Right atrium auricular region (tissue), 2 donors: ENCODE measurements around the gene COQ9. TPM values are rescaled to one million over a fixed set of nuclear protein-coding genes. Genes with fewer than 3 reads are reported as not detected.

Experiments
- DNase-seq: peaks from one replicate; pipeline ENCODE4 v3.0.0-alpha.2; 2019; ENCODE audit warnings: low spot score
- H3K27ac ChIP-seq, 2 donors: fragments of 200-600 bp; sonication (generic); 1 replicate in 1 of 2; 2 replicates in 1 of 2; pipeline ENCODE4 v1.5.1; 2016 to 2019
- H3K27me3 ChIP-seq, 2 donors: fragments of 200-600 bp; sonication (generic); one replicate each; pipeline versions ENCODE4 v1.5.1 to v1.6.0; 2017 to 2019
- H3K36me3 ChIP-seq: fragments of 200-600 bp; sonication (generic); one replicate; pipeline ENCODE4 v1.5.1; 2016
- H3K4me1 ChIP-seq, 2 donors: fragments of 200-600 bp; sonication (generic); one replicate each; pipeline versions ENCODE4 v1.5.1 to v1.6.0; 2017 to 2019
- H3K4me3 ChIP-seq, 2 donors: fragments of 200-600 bp; sonication (generic); 1 replicate in 1 of 2; 2 replicates in 1 of 2; pipeline ENCODE4 v1.5.1; 2017 to 2019; ENCODE audit warnings: mild to moderate bottlenecking in 1 of 2, moderate library complexity in 1 of 2
- H3K9me3 ChIP-seq, 2 donors: fragments of 200-600 bp; sonication (generic); one replicate each; pipeline ENCODE4 v1.5.1; 2019
- CTCF ChIP-seq, 2 donors: fragments of 200-600 bp; sonication (generic); IDR thresholded peaks; one replicate each; pipeline ENCODE4 v1.5.1; 2019; ENCODE audit warnings: antibody characterized with exemption in 2 of 2
- total RNA-seq, 2 donors: library from RNA; depleted of rRNA; stranded (reverse); fragments of >200 nt; gene quantifications; one replicate each; pipeline ENCODE4 v1.1.0, GENCODE V29; 2016

Gene COQ9
- total RNA-seq, 2 donors from 2014 or later = 106 to 153 TPM

- no peak for TF ChIP-seq CTCF (IDR thresholded peaks at IDR 0.05)
- H3K27me3 ChIP-seq = no peaks in the 10 kb centered on the region
- DNase-seq = no peak
- H3K36me3 ChIP-seq = no peaks in the 10 kb centered on the region
- no peak overlapping the region for H3K4me3 ChIP-seq
- no peaks in the 10 kb centered on the region for H3K4me1 ChIP-seq
- no peaks in the 10 kb centered on the region for H3K9me3 ChIP-seq
- no peak overlapping the region for H3K27ac ChIP-seq
Observed at GRCh38 chr16:57500578-57501111, 53.4 kb downstream of the COQ9 start.

GRCh38 chr16:57501492-57501891, 54.2 kb downstream of the COQ9 start:
- no peaks in the 10 kb centered on the region for H3K4me1 ChIP-seq
- no peak overlapping the region for H3K27ac ChIP-seq
- no peaks in the 10 kb centered on the region for H3K9me3 ChIP-seq
- DNase-seq = no peak
- TF ChIP-seq CTCF (IDR thresholded peaks at IDR 0.05) = no peak
- H3K36me3 ChIP-seq = no peaks in the 10 kb centered on the region
- no peak overlapping the region for H3K4me3 ChIP-seq
- no peaks in the 10 kb centered on the region for H3K27me3 ChIP-seq

GRCh38 chr16:57502048-57502775, 54.9 kb downstream of the COQ9 start:
- Histone ChIP-seq H3K9me3 (no peaks in the 10 kb centered on the region), H3K27me3 (no peaks in the 10 kb centered on the region), H3K36me3 (no peaks in the 10 kb centered on the region), H3K4me3 (no peak overlapping the region), H3K27ac (no peak overlapping the region), H3K4me1 (no peaks in the 10 kb centered on the region)
- DNase-seq = no peak
- TF ChIP-seq CTCF (IDR thresholded peaks at IDR 0.05) = no peak

GRCh38 chr16:57503366-57503765, 56.1 kb downstream of the COQ9 start:
- no peak for DNase-seq
- Histone ChIP-seq H3K27ac (no peak overlapping the region), H3K4me1 (no peaks in the 10 kb centered on the region), H3K9me3 (no peaks in the 10 kb centered on the region), H3K27me3 (no peaks in the 10 kb centered on the region), H3K4me3 (no peak overlapping the region), H3K36me3 (no peaks in the 10 kb centered on the region)
- no peak for TF ChIP-seq CTCF (IDR thresholded peaks at IDR 0.05)

- Histone ChIP-seq H3K9me3 (no peaks in the 10 kb centered on the region), H3K4me3 (no peak overlapping the region), H3K27me3 (no peaks in the 10 kb centered on the region), H3K4me1 (no peaks in the 10 kb centered on the region), H3K36me3 (no peaks in the 10 kb centered on the region), H3K27ac (no peak overlapping the region)
- no peak for TF ChIP-seq CTCF (IDR thresholded peaks at IDR 0.05)
- no peak for DNase-seq
Observed at GRCh38 chr16:57504001-57504400, 56.7 kb downstream of the COQ9 start.

GRCh38 chr16:57504491-57504890, 57.2 kb downstream of the COQ9 start:
- Histone ChIP-seq H3K27ac (no peak overlapping the region), H3K4me3 (no peak overlapping the region), H3K36me3 (no peaks in the 10 kb centered on the region), H3K27me3 (no peaks in the 10 kb centered on the region), H3K9me3 (no peaks in the 10 kb centered on the region), H3K4me1 (no peaks in the 10 kb centered on the region)
- no peak for TF ChIP-seq CTCF (IDR thresholded peaks at IDR 0.05)
- no peak for DNase-seq
